Smooth muscle cell (in vitro differentiated cells): ENCODE results near the gene TSC2. TPM values are rescaled to one million over a fixed set of nuclear protein-coding genes. Genes with fewer than 3 reads are reported as not detected.

ENCODE experiments used
- DNase-seq: peaks from one replicate; lab custom pipeline; 2025; ENCODE audit not compliant: unreplicated experiment; lab: John Stamatoyannopoulos, UW
- H2AFZ ChIP-seq: fragments of 200-600 bp; sonication (generic); 2 replicates; pipeline ENCODE4 v1.6.0; 2016; ENCODE audit warnings: antibody characterized with exemption, low read depth, mild to moderate bottlenecking
- H3F3A ChIP-seq: fragments of 200-600 bp; sonication (generic); 2 replicates; pipeline ENCODE4 v1.6.0; 2017; ENCODE audit warnings: antibody characterized with exemption, low read depth
- H3K27ac ChIP-seq: fragments of 200-600 bp; sonication (generic); 2 replicates; pipeline ENCODE4 v1.5.1; 2016; ENCODE audit warnings: low read depth, mild to moderate bottlenecking
- H3K27me3 ChIP-seq: fragments of 200-600 bp; sonication (generic); 2 replicates; pipeline ENCODE4 v1.6.1; 2016; ENCODE audit warnings: low read depth, mild to moderate bottlenecking
- H3K36me3 ChIP-seq: fragments of 200-600 bp; sonication (generic); 2 replicates; pipeline ENCODE4 v1.5.1; 2016; ENCODE audit warnings: low read depth
- H3K4me1 ChIP-seq: fragments of 200-600 bp; sonication (generic); 2 replicates; pipeline ENCODE4 v1.5.1; 2016; ENCODE audit warnings: low read depth
- H3K4me2 ChIP-seq: fragments of 200-600 bp; sonication (generic); 2 replicates; pipeline ENCODE4 v1.6.0; 2016; ENCODE audit warnings: mild to moderate bottlenecking
- H3K4me3 ChIP-seq: fragments of 200-600 bp; sonication (generic); 2 replicates; pipeline ENCODE4 v1.5.1; 2016; ENCODE audit warnings: mild to moderate bottlenecking
- H3K79me2 ChIP-seq: fragments of 200-600 bp; sonication (generic); 2 replicates; pipeline ENCODE4 v1.6.0; 2016; ENCODE audit warnings: low read depth, mild to moderate bottlenecking
- H3K9ac ChIP-seq: fragments of 200-600 bp; sonication (generic); 2 replicates; pipeline ENCODE4 v1.6.0; 2016; ENCODE audit warnings: low read depth
- H3K9me3 ChIP-seq: fragments of 200-600 bp; sonication (generic); replicated peaks from 2 replicates; pipeline ENCODE4 v1.5.1; 2016; ENCODE audit warnings: low read depth
- H4K20me1 ChIP-seq: fragments of 200-600 bp; sonication (generic); 2 replicates; pipeline ENCODE4 v1.6.0; 2016; ENCODE audit warnings: low read depth
- CTCF ChIP-seq: fragments of 200-600 bp; sonication (generic); IDR thresholded peaks from 2 replicates; pipeline ENCODE4 v1.5.1; 2017; ENCODE audit warnings: borderline replicate concordance, mild to moderate bottlenecking, antibody characterized with exemption; ENCODE audit not compliant: insufficient read depth, poor library complexity, severe bottlenecking
- WGBS: methylation state at CpG from one replicate; pipeline ENCODE4 v1.1.7; 2016; ENCODE audit warnings: low lambda C conversion rate; 5-methylcytosine and 5-hydroxymethylcytosine counted together
- polyA plus RNA-seq: library from polyadenylated mRNA; unstranded; fragments of >200 nt; fragmentation: Nextera tagmentation; extraction: Ambion mirVana; gene quantifications from 2 replicates; pipeline ENCODE4 v1.2.1, GENCODE V29; 2016
- total RNA-seq: library from RNA; depleted of rRNA; stranded (reverse); fragments of >200 nt; gene quantifications from 2 replicates; pipeline ENCODE4 v1.2.3, GENCODE V29; 2014

TSC2 gene
- total and polyA plus RNA-seq, 2 experiments from 2014 or later, result 64.5 to 74.7 TPM

DNA sequence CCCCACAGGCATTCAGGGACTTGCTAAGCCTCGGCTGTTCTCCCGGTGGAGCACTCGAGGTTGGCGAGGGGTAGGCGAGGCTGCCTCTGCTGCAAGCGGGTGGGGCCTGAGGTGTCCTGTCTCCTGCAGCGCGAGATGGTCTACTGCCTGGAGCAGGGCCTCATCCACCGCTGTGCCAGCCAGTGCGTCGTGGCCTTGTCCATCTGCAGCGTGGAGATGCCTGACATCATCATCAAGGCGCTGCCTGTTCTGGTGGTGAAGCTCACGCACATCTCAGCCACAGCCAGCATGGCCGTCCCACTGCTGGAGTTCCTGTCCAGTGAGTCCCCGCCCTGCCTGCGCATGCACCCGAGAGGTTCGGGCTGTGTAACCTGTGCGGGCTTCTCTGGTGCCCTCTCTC, 26.3 kb downstream of the TSC2 start:
- Histone ChIP-seq H3K4me3 (no peak overlapping the region), H3F3A (no peaks in the 10 kb centered on the region), H2AFZ (no peak overlapping the region), H3K27me3 (no peaks in the 10 kb centered on the region), H3K4me2 (no peak overlapping the region), H3K4me1 (no peaks in the 10 kb centered on the region), H3K27ac (no peak overlapping the region), H4K20me1 (no peaks in the 10 kb centered on the region), H3K36me3 (no peaks in the 10 kb centered on the region), H3K79me2 (no peaks in the 10 kb centered on the region), H3K9ac (no peak overlapping the region), H3K9me3 (no peaks in the 10 kb centered on the region)
- WGBS, result 99% methylated on average over 20 of the region's 20 CpGs
- no peak for TF ChIP-seq CTCF
- no peak for DNase-seq

DNA sequence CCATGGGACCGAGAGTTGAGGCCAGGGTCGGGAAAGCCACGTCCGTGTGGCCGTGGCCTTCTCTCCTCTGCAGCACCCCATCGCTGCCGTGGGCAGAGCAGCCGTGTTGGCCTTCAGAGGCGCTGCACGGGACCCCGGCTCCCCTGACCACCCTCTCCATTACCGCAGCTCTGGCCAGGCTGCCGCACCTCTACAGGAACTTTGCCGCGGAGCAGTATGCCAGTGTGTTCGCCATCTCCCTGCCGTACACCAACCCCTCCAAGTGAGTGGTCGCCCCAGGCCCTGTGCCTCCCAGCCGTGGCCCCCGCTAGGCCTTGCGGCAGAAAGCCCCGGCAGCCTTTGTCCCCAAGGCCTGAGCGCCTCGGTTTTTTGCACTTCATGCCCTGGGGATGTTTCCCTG, 27.8 kb downstream of the TSC2 start:
- H3K9me3 ChIP-seq, result no peaks in the 10 kb centered on the region
- no peaks in the 10 kb centered on the region for H3K79me2 ChIP-seq
- H3K27me3 ChIP-seq, result no peaks in the 10 kb centered on the region
- no peak overlapping the region for H3K27ac ChIP-seq
- H3K9ac ChIP-seq, result no peak overlapping the region
- H3F3A ChIP-seq, result no peaks in the 10 kb centered on the region
- no peak overlapping the region for H3K4me3 ChIP-seq
- H3K4me2 ChIP-seq, result no peak overlapping the region
- H2AFZ ChIP-seq, result no peak overlapping the region
- no peak for TF ChIP-seq CTCF
- H3K36me3 ChIP-seq, result no peaks in the 10 kb centered on the region
- H4K20me1 ChIP-seq, result no peaks in the 10 kb centered on the region
- WGBS, result 98% methylated on average over 24 of the region's 24 CpGs
- H3K4me1 ChIP-seq, result no peaks in the 10 kb centered on the region
- DNase-seq, result no peak

DNA sequence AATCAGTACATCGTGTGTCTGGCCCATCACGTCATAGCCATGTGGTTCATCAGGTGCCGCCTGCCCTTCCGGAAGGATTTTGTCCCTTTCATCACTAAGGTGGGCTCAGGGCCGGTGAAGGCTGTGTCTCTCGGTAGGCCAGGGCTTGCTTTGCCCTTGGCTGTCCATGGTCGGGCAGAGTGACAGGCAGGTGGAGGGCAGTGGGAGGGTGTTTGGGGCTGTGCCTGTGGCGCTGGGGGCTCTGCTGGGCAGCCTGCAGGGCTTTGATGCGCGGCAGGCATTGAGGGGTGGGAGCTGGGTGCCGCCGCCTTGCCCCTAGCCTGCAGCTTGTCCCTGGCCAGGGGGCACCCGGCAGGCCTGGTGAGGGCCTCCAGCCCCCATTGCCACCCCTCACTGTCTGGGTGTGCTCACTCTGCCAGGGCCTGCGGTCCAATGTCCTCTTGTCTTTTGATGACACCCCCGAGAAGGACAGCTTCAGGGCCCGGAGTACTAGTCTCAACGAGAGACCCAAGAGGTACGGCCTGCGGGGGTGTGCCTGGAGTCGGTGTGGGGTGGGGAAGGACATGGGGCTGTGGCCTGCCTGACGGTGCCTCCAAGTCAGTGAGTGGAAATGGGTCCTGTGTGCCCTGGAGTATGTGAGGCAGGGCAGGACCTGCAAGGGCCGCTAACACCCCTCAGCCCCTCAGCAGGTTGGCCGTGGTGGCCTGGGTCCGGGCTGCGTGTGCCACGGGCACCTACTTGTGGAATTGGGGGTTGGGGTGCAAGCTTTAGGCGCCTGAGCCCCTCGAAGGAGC, 28.5 kb downstream of the TSC2 start:
- H3K9me3 ChIP-seq, result no peaks in the 10 kb centered on the region
- no peaks in the 10 kb centered on the region for H3K4me1 ChIP-seq
- no peak overlapping the region for H3K4me2 ChIP-seq
- no peaks in the 10 kb centered on the region for H3K79me2 ChIP-seq
- DNase-seq, result no peak
- WGBS, result 95% methylated on average over 23 of the region's 28 CpGs
- H3K27ac ChIP-seq, result no peak overlapping the region
- H3F3A ChIP-seq, result no peaks in the 10 kb centered on the region
- TF ChIP-seq CTCF, result no peak
- no peak overlapping the region for H3K4me3 ChIP-seq
- H2AFZ ChIP-seq, result no peak overlapping the region
- no peaks in the 10 kb centered on the region for H3K36me3 ChIP-seq
- no peaks in the 10 kb centered on the region for H4K20me1 ChIP-seq
- H3K27me3 ChIP-seq, result no peaks in the 10 kb centered on the region
- H3K9ac ChIP-seq, result no peak overlapping the region

- Histone ChIP-seq H3K36me3 (no peaks in the 10 kb centered on the region), H2AFZ (no peak overlapping the region), H3K4me3 (no peak overlapping the region), H3K79me2 (no peaks in the 10 kb centered on the region), H3K9me3 (no peaks in the 10 kb centered on the region), H3K27ac (no peak overlapping the region), H3K4me1 (no peaks in the 10 kb centered on the region), H3F3A (no peaks in the 10 kb centered on the region), H4K20me1 (no peaks in the 10 kb centered on the region), H3K4me2 (no peak overlapping the region), H3K9ac (no peak overlapping the region), H3K27me3 (no peaks in the 10 kb centered on the region)
- WGBS, result 94% methylated on average over 17 of the region's 17 CpGs
- TF ChIP-seq CTCF, result no peak
- no peak for DNase-seq
Measured at GRCh38 chr16:2077016-2077415, 29.2 kb downstream of the TSC2 start.
